Fibroblast of mammary gland (primary cell): ENCODE measurements around the gene CFD.

ENCODE experiments used
- DNase-seq: peaks from one replicate; pipeline ENCODE4 v3.0.0-alpha.2; 2010; ENCODE audit warnings: low read depth
- H3K4me3 ChIP-seq: 2 replicates; pipeline ENCODE4 v1.5.1; 2011; ENCODE audit warnings: low read depth, mild to moderate bottlenecking, low read length, moderate library complexity; ENCODE audit not compliant: control insufficient read depth
- TF ChIP-seq, protein P1 (sequence below): conservative IDR thresholded peaks from 2 replicates; pipeline ENCODE4 v1.5.1; 2011; ENCODE audit warnings: low read depth, low read length, inconsistent platforms; ENCODE audit not compliant: control insufficient read depth, insufficient read depth

CFD gene

DNA sequence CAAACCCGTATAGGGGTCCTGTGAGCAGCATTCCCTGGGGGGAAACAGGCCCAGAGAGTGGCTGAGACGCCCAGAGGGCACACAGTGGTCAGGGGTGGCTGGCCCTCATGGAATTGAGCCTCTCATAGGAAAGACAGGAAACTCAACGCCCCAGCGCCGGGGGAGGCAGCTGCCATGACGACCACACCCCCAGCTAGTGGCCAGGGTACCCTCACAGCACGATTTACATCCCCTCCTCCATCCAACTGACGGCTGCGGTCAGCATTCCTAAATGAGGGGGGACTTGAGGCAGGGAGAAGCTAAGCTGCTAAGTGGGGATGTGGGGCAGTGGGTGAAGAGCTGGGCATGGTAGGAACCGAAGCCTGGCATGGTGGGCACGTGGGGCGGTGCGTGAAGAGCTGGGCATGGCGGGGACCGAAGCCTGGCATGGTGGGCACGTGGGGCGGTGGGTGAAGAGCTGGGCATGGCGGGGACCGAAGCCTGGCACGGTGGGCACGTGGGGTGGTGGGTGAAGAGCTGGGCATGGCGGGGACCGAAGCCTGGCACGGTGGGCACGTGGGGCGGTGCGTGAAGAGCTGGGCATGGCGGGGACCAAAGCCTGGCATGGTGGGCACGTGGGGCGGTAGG lies 23.5 kb downstream of the CFD start:
- TF ChIP-seq, protein P1, sequence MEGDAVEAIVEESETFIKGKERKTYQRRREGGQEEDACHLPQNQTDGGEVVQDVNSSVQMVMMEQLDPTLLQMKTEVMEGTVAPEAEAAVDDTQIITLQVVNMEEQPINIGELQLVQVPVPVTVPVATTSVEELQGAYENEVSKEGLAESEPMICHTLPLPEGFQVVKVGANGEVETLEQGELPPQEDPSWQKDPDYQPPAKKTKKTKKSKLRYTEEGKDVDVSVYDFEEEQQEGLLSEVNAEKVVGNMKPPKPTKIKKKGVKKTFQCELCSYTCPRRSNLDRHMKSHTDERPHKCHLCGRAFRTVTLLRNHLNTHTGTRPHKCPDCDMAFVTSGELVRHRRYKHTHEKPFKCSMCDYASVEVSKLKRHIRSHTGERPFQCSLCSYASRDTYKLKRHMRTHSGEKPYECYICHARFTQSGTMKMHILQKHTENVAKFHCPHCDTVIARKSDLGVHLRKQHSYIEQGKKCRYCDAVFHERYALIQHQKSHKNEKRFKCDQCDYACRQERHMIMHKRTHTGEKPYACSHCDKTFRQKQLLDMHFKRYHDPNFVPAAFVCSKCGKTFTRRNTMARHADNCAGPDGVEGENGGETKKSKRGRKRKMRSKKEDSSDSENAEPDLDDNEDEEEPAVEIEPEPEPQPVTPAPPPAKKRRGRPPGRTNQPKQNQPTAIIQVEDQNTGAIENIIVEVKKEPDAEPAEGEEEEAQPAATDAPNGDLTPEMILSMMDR, result no peak
- DNase-seq, result no peak

DNA sequence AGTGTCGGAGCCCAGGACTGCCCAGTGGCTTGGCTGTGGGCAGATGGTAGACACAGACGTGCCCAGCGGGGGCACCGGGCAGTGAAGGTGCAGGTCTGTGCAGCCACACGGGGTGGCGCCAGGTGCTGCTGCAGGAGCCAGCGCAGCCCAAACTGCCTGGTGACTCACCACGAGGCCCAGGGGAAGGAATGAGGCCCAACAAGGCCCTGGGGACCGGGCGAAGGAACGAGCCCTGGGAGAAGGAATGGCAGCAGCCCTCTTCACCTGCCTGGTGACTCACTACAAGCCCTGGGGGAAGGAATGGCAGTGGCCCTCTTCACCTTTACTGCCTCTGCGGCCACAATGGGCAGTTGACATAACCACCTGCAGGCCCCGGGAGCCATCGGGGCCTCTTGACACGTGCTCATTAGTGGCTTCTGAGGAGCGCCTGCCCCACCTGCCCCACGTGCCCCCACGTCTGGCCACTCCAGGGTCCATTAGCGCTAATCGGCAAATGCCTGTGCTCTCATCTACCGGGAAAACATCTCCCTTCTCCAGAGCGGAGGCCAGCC lies 24.3 kb downstream of the CFD start:
- no peak overlapping the region for H3K4me3 ChIP-seq
- TF ChIP-seq, protein P1, result no peak
- no peak for DNase-seq

More for the DNA sequence above, 23.5 kb downstream of the CFD start:
- no peak overlapping the region for H3K4me3 ChIP-seq

- TF ChIP-seq, protein P1, result no peak
- H3K4me3 ChIP-seq, result no peak overlapping the region
- DNase-seq, result no peak
Measured at GRCh38 chr19:884420-885211, 25.2 kb downstream of the CFD start.

GRCh38 chr19:885536-886224 lies 26.2 kb downstream of the CFD start:
- no peak overlapping the region for H3K4me3 ChIP-seq
- TF ChIP-seq, protein P1, result no peak
- DNase-seq, result no peak

DNA sequence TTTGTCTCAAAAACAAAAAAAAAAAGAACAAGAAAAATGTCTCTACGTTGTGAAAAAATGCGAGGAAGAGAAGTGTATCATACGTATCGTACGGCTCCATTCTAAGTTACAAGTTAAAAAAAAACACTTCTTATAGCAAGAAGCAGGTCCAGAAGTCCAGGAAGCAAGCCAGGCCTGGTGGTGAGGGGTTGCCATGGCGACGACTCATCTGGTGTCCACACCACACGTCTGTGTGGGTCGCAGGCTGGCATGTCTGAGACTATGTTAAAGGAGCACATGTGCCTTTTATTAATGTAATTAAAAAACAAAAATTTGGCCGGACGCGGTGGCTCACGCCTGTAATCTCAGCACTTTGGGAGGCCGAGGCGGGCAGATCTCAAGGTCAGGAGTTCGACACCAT lies 27.6 kb downstream of the CFD start:
- H3K4me3 ChIP-seq, result no peak overlapping the region
- peak; percentile 70 for DNase-seq
- TF ChIP-seq, protein P1, result no peak

GRCh38 chr19:887599-887998 lies 28.1 kb downstream of the CFD start:
- TF ChIP-seq, protein P1, result no peak
- no peak for DNase-seq
- H3K4me3 ChIP-seq, result no peak overlapping the region
